HepG2 (cell line): Measurements from ENCODE around the gene H3-3A. TPM values are rescaled to one million over a fixed set of nuclear protein-coding genes. Genes with fewer than 3 reads are reported as not detected.
A peak's percentile ranks its signal among the peaks of the same experiment; 100 is the strongest.

ENCODE experiments used
- ATAC-seq: fragments of 200-7000 bp; cut with Tn5 transposase; 3 replicates; pipeline ENCODE4 v1.9.1; 2020; ENCODE audit warnings: mild to moderate bottlenecking, moderate library complexity
- BruUV-seq: library from RNA; stranded (reverse); fragments of 400-500 nt; replicated peaks from 2 replicates; lab custom pipeline; 2021; lab: Mats Ljungman, UMichigan
- CTCF ChIA-PET: fragments of 300-600 bp; formaldehyde crosslinking; extraction: SDS; loops from one replicate; lab custom pipeline; 2021; ENCODE audit warnings: low total read pairs, inconsistent platforms, low intra/inter-chr PET ratio; lab: Yijun Ruan, JAX
- POLR2A ChIA-PET: fragments of 350-600 bp; sonication (Branson Sonifier 250); formaldehyde crosslinking; loops from one replicate; lab custom pipeline; 2020; ENCODE audit warnings: antibody characterized with exemption, inconsistent platforms; lab: Yijun Ruan, JAX
- DNase-seq: peaks from one replicate; pipeline ENCODE4 v3.0.0-alpha.2; 2015; ENCODE audit warnings: low spot score
- FAIRE-seq: peaks from 3 replicates; lab custom pipeline; 2011; peaks lifted over from hg19 to GRCh38; lab: Jason Lieb, UNC
- H2AFZ ChIP-seq: one replicate; pipeline ENCODE4 v1.6.1; 2011; ENCODE audit warnings: low read length, inconsistent platforms
- H3K27ac ChIP-seq: fragments of 300-600 bp; 3 replicates; pipeline ENCODE4 v1.8.0; 2011; ENCODE audit warnings: mixed run types, mild to moderate bottlenecking, mixed read lengths, low read length, inconsistent platforms; ENCODE audit not compliant: insufficient read depth; ENCODE audit errors: extremely low read length
- H3K27me3 ChIP-seq, 2 experiments: fragments of 200-600 bp in 1 of 2; 2 replicates in 1 of 2; 3 replicates in 1 of 2; pipeline versions ENCODE4 v1.6.0 to v1.8.0; 2011; ENCODE audit warnings: low read length in 2 of 2, mild to moderate bottlenecking in 2 of 2, moderate library complexity in 2 of 2, inconsistent platforms in 1 of 2; ENCODE audit not compliant: insufficient read depth in 2 of 2, control insufficient read depth in 1 of 2
- H3K36me3 ChIP-seq, 2 experiments: fragments of 200-600 bp in 1 of 2; replicated peaks in 1 of 2; 2 replicates in 1 of 2; 3 replicates in 1 of 2; pipeline versions ENCODE4 v1.5.1 to v1.8.0; 2011; ENCODE audit warnings: low read length in 2 of 2, inconsistent platforms in 1 of 2; ENCODE audit not compliant: insufficient read depth in 2 of 2, control insufficient read depth in 1 of 2
- H3K4me1 ChIP-seq: 2 replicates; pipeline ENCODE4 v1.5.1; 2012; ENCODE audit warnings: low read length, inconsistent platforms; ENCODE audit not compliant: insufficient read depth
- H3K4me2 ChIP-seq: 2 replicates; pipeline ENCODE4 v1.6.0; 2011; ENCODE audit warnings: low read depth, low read length, inconsistent platforms
- H3K4me3 ChIP-seq, 3 experiments: fragments of 200-600 bp in 1 of 3; sonication (generic), shearing (Covaris generic) in 1 of 3; replicated peaks in 1 of 3; 2 replicates each; pipeline ENCODE4 v1.5.1; 2011 to 2016; ENCODE audit warnings: low read length in 3 of 3, inconsistent platforms in 2 of 3, low read depth in 2 of 3, mild to moderate bottlenecking in 2 of 3, control low read depth in 1 of 3, mixed read lengths in 1 of 3; ENCODE audit not compliant: insufficient read depth in 1 of 3
- H3K79me2 ChIP-seq: one replicate; pipeline ENCODE4 v1.6.1; 2011; ENCODE audit warnings: low read length, inconsistent platforms; ENCODE audit not compliant: insufficient read depth
- H3K9ac ChIP-seq: 2 replicates; pipeline ENCODE4 v1.6.0; 2011; ENCODE audit warnings: mild to moderate bottlenecking, low read depth, low read length, inconsistent platforms; ENCODE audit not compliant: insufficient read depth
- H3K9me3 ChIP-seq: 2 replicates; pipeline ENCODE4 v1.5.1; 2012; ENCODE audit warnings: mild to moderate bottlenecking, low read length
- H4K20me1 ChIP-seq: 2 replicates; pipeline ENCODE4 v1.6.0; 2011; ENCODE audit warnings: inconsistent platforms, mild to moderate bottlenecking, low read length, moderate library complexity; ENCODE audit not compliant: insufficient read depth
- ASH2L ChIP-seq: fragments of 300-600, 200-600 bp; sonication (generic); IDR thresholded peaks from 2 replicates; pipeline ENCODE4 v1.7.0; 2017; ENCODE audit warnings: low read depth, mild to moderate bottlenecking, moderate library complexity, mixed read lengths, low read length; ENCODE audit not compliant: insufficient read length
- FOSL2 ChIP-seq: sonication (generic); formaldehyde crosslinking; IDR thresholded peaks from 2 replicates; pipeline ENCODE4 v1.4.0; 2020; ENCODE audit warnings: missing genetic modification reagents
- FOXA3 ChIP-seq: IDR thresholded peaks from 2 replicates; pipeline ENCODE4 v1.6.1; 2016; ENCODE audit warnings: missing genetic modification reagents, missing compliant biosample characterization
- HCFC1 ChIP-seq: fragments of 150-350 bp; IDR thresholded peaks from 2 replicates; pipeline ENCODE4 v1.6.1; 2014; ENCODE audit warnings: low read depth, low read length
- HMG20A ChIP-seq: IDR thresholded peaks from 2 replicates; pipeline ENCODE4 v1.6.1; 2016; ENCODE audit warnings: borderline replicate concordance
- MLX ChIP-seq: IDR thresholded peaks from 2 replicates; pipeline ENCODE4 v1.6.1; 2016
- NCOR1 ChIP-seq: fragments of 200-600 bp; sonication (generic); IDR thresholded peaks from 2 replicates; pipeline ENCODE4 v1.7.0; 2017; ENCODE audit warnings: antibody characterized with exemption, low read length, borderline replicate concordance
- NFKB2 ChIP-seq: sonication (generic); formaldehyde crosslinking; IDR thresholded peaks from 2 replicates; pipeline ENCODE4 v1.4.0; 2020; ENCODE audit warnings: missing genetic modification reagents, borderline replicate concordance
- PHF8 ChIP-seq: sonication (generic); formaldehyde crosslinking; IDR thresholded peaks from 2 replicates; pipeline ENCODE4 v1.5.0; 2020; ENCODE audit warnings: missing genetic modification reagents
- SAP130 ChIP-seq: IDR thresholded peaks from 2 replicates; pipeline ENCODE4 v1.6.1; 2016; ENCODE audit warnings: low read depth
- XRCC5 ChIP-seq: fragments of 200-400 bp; formaldehyde crosslinking; optimal IDR thresholded peaks from 2 replicates; pipeline ENCODE3; 2017; ENCODE audit warnings: mild to moderate bottlenecking, low read length
- ZFX ChIP-seq: sonication (generic); formaldehyde crosslinking; IDR thresholded peaks from 2 replicates; pipeline ENCODE4 v1.4.0; 2020; ENCODE audit warnings: mild to moderate bottlenecking, low read depth, missing genetic modification reagents, moderate library complexity
- ZFY ChIP-seq: sonication (generic); formaldehyde crosslinking; IDR thresholded peaks from 2 replicates; pipeline ENCODE4 v1.4.0; 2020; ENCODE audit warnings: missing genetic modification reagents
- ZNF207 ChIP-seq: fragments of 450-650 bp; IDR thresholded peaks from 2 replicates; pipeline ENCODE4 v1.6.1; 2016; ENCODE audit warnings: antibody characterized with exemption, borderline replicate concordance
- ZNF251 ChIP-seq: sonication (generic); formaldehyde crosslinking; IDR thresholded peaks from 2 replicates; pipeline ENCODE4 v1.9.0; 2021; ENCODE audit warnings: mild to moderate bottlenecking, missing genetic modification reagents
- ZNF276 ChIP-seq: sonication (generic); formaldehyde crosslinking; IDR thresholded peaks from 2 replicates; pipeline ENCODE4 v1.4.0; 2020; ENCODE audit warnings: mild to moderate bottlenecking, low read depth, missing genetic modification reagents
- ZNF33A ChIP-seq: sonication (generic); formaldehyde crosslinking; IDR thresholded peaks from 2 replicates; pipeline ENCODE4 v1.5.1; 2020; ENCODE audit warnings: missing genetic modification reagents, mild to moderate bottlenecking, moderate library complexity, borderline replicate concordance
- WGBS: methylation state at CpG from one replicate; pipeline ENCODE4 v1.1.6; 2017; ENCODE audit warnings: low lambda C conversion rate; 5-methylcytosine and 5-hydroxymethylcytosine counted together
- in situ Hi-C: cut with HindIII; loops from 2 replicates; pipeline ENCODE4 v1.10.0; 2017; ENCODE audit warnings: low pct_unique_long_range_greater_than_20kb; ENCODE audit not compliant: extremely low pct_ligation_motif_present
- intact Hi-C: fragments of 100-400 bp; cut with micrococcal nuclease; formaldehyde crosslinking; loops from one replicate; pipeline ENCODE4 v1.10.0; 2022; ENCODE audit not compliant: unreplicated experiment
- polyA plus RNA-seq, 8 experiments: library from polyadenylated mRNA; depleted of rRNA in 3 of 8; stranded (reverse) in 7 of 8; unstranded in 1 of 8; fragments of >200 nt; fragmentation: Illumina TruSeq in 4 of 8; extraction: Trizol in 4 of 8; gene quantifications; 2 replicates each; pipeline versions ENCODE4 v1.2.1 to v1.2.3, GENCODE V29; 2011 to 2016; ENCODE audit warnings: low read depth in 4 of 8, missing spikeins in 1 of 8, mixed read lengths in 1 of 8; ENCODE audit not compliant: insufficient read depth in 1 of 8
- total RNA-seq, 5 experiments: library from RNA; depleted of rRNA; stranded (reverse); fragments of >200 nt; fragmentation: Illumina TruSeq; extraction: Trizol; gene quantifications; 2 replicates each; pipeline ENCODE4 v1.2.3, GENCODE V29; 2016; ENCODE audit warnings: low read depth in 1 of 5

H3-3A gene
- total and polyA plus RNA-seq, 2 of the 13 experiments (the other 11 are each of a cell fraction or from before 2014, with no cell fraction given) = 221 to 320 TPM

- in situ Hi-C loops = no loop called here
- ChIA-PET POLR2A (interaction anchor here (1.6 kb wide), 1 partner anchor 34 kb away, joined by 6 read pairs; the partner anchor contains the start of gene SDE2), CTCF (no interaction called here)
- TF ChIP-seq ZNF251 (CRISPR knock-in tag) (no peak), NCOR1 (no peak), XRCC5 (no peak)
- no peaks in the 10 kb centered on the region for H3K36me3 ChIP-seq
- H3K9me3 ChIP-seq = no peaks in the 10 kb centered on the region
- peaks cover 1 to 5% of the 10 kb centered on the region in 2 experiments; a peak in 1 of 5 replicates for H3K27me3 ChIP-seq
- H3K4me2 ChIP-seq = no peak overlapping the region
- no peak overlapping the region for H3K4me3 ChIP-seq
- intact Hi-C loops = no loop called here
- no peak for ATAC-seq
- peaks cover 9% of the 10 kb centered on the region for H3K4me1 ChIP-seq
- DNase-seq = no peak
- BruUV-seq = no TSS peak
- no peak for FAIRE-seq
- no peak overlapping the region for H3K9ac ChIP-seq
- H4K20me1 ChIP-seq = no peaks in the 10 kb centered on the region
- no peaks in the 10 kb centered on the region for H3K79me2 ChIP-seq
- H3K27ac ChIP-seq = no peak overlapping the region
- no peak overlapping the region for H2AFZ ChIP-seq
Measured at GRCh38 chr1:226033991-226034390, 28.5 kb upstream of the H3-3A start.

- peak; percentile 93 for ATAC-seq
- in situ Hi-C loops = no loop called here
- Histone ChIP-seq H3K4me3 (no peak overlapping the region), H3K79me2 (no peaks in the 10 kb centered on the region), H3K9ac (no peak overlapping the region), H3K27me3 (peaks cover 1 to 5% of the 10 kb centered on the region in 2 experiments; a peak in 1 of 5 replicates), H3K27ac (no peak overlapping the region), H3K4me2 (peak overlapping the region; percentile 25; the same call in 1 of the 2 replicates), H4K20me1 (no peaks in the 10 kb centered on the region), H3K36me3 (no peaks in the 10 kb centered on the region), H3K9me3 (no peaks in the 10 kb centered on the region), H3K4me1 (peaks cover 4% of the 10 kb centered on the region), H2AFZ (no peak overlapping the region)
- peak; percentile 32 for DNase-seq
- BruUV-seq = no TSS peak
- peak; percentile 32 for FAIRE-seq
- intact Hi-C loops = no loop called here
- ChIA-PET POLR2A (interaction anchor here (1.3 to 1.6 kb wide), 2 partner anchors 27 to 35 kb away, joined by 4 to 6 read pairs; partner anchors contain the start of genes H3-3A and SDE2), CTCF (no interaction called here)
- 5% methylated on average over 6 of the region's 6 CpGs for WGBS
- TF ChIP-seq HMG20A (CRISPR knock-in tag) (no peak), ZNF276 (CRISPR knock-in tag) (no peak), FOXA3 (CRISPR knock-in tag) (no peak), HCFC1 (no peak), ZNF33A (CRISPR knock-in tag) (no peak), ASH2L (no peak), FOSL2 (0 out of 2 replicates have a peak, but pooled peaks have one; percentile 37), NFKB2 (CRISPR knock-in tag) (no peak), ZNF207 (no peak), ZFX (CRISPR knock-in tag) (peak; percentile 62), MLX (CRISPR knock-in tag) (no peak), ZFY (CRISPR knock-in tag) (peak; percentile 45; the same call in 1 of the 2 replicates), PHF8 (no peak), SAP130 (CRISPR knock-in tag) (peak; percentile 52; the same call in 1 of the 2 replicates)
Measured at GRCh38 chr1:226034482-226034881, 28.0 kb upstream of the H3-3A start.
